ENCODE measurements around the gene CCR7. TPM values are rescaled to one million over a fixed set of nuclear protein-coding genes. Genes with fewer than 3 reads are reported as not detected.

Gene CCR7
- total RNA-seq, 2 donors from 2014 or later = 0.53 TPM; not detected in 1

DNA sequence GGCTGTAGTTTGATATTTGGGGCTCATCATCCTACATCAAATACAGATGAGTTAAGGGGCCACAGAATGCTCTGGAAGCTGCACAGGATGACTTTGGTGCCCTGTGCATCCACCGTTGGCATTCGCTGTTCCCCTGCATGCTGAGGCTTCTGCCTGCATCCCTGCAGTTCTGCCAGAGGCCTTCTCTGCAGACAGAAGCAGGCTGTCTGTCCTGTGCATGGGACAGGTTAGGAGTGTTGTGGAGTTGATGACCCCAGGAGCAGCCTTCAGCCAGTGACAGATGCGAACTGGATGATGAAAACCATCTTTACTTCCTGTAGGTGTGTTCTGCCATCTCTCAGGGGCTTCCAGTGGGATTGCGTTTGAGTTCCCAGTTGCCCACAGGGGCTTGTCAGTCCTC is 50.3 kb downstream of the CCR7 start:
- Mint-ChIP-seq H3K4me3 (no peak overlapping the region), H3K4me1 (peaks cover 50% of the 10 kb centered on the region), H3K36me3 (ENCODE audit: low read depth) (no peaks in the 10 kb centered on the region), H3K27me3 (ENCODE audit: insufficient read depth) (peaks cover 7% of the 10 kb centered on the region), H3K9me3 (no peaks in the 10 kb centered on the region), H3K27ac (no peak overlapping the region)
- Histone ChIP-seq H3K4me1 (ENCODE audit: control insufficient read depth, insufficient read depth, low read length) (peaks cover 12% of the 10 kb centered on the region), H3K36me3 (ENCODE audit: control insufficient read depth, insufficient read depth, low read length) (no peaks in the 10 kb centered on the region), H3K27ac (ENCODE audit: low read depth, low read length) (no peak overlapping the region), H3K4me3 (ENCODE audit: low read length) (no peak overlapping the region), H3K9ac (ENCODE audit: extremely low read depth, low read length, poor library complexity, severe bottlenecking) (no peak overlapping the region), H3K9me3 (ENCODE audit: control insufficient read depth, low read length) (no peaks in the 10 kb centered on the region), H3K27me3 (ENCODE audit: control insufficient read depth, insufficient read depth, low read length, poor library complexity, severe bottlenecking) (no peaks in the 10 kb centered on the region)
- 91 to 95% methylated on average over 4 of the region's 4 CpGs for WGBS, 2 experiments (ENCODE audit: insufficient coverage in 1 of 2, insufficient read length in 1 of 2)
- TF ChIP-seq, protein P1, sequence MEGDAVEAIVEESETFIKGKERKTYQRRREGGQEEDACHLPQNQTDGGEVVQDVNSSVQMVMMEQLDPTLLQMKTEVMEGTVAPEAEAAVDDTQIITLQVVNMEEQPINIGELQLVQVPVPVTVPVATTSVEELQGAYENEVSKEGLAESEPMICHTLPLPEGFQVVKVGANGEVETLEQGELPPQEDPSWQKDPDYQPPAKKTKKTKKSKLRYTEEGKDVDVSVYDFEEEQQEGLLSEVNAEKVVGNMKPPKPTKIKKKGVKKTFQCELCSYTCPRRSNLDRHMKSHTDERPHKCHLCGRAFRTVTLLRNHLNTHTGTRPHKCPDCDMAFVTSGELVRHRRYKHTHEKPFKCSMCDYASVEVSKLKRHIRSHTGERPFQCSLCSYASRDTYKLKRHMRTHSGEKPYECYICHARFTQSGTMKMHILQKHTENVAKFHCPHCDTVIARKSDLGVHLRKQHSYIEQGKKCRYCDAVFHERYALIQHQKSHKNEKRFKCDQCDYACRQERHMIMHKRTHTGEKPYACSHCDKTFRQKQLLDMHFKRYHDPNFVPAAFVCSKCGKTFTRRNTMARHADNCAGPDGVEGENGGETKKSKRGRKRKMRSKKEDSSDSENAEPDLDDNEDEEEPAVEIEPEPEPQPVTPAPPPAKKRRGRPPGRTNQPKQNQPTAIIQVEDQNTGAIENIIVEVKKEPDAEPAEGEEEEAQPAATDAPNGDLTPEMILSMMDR (conservative IDR thresholded peaks at IDR 0.05) = no peak
- peak; percentile 49 for DNase-seq

DNA sequence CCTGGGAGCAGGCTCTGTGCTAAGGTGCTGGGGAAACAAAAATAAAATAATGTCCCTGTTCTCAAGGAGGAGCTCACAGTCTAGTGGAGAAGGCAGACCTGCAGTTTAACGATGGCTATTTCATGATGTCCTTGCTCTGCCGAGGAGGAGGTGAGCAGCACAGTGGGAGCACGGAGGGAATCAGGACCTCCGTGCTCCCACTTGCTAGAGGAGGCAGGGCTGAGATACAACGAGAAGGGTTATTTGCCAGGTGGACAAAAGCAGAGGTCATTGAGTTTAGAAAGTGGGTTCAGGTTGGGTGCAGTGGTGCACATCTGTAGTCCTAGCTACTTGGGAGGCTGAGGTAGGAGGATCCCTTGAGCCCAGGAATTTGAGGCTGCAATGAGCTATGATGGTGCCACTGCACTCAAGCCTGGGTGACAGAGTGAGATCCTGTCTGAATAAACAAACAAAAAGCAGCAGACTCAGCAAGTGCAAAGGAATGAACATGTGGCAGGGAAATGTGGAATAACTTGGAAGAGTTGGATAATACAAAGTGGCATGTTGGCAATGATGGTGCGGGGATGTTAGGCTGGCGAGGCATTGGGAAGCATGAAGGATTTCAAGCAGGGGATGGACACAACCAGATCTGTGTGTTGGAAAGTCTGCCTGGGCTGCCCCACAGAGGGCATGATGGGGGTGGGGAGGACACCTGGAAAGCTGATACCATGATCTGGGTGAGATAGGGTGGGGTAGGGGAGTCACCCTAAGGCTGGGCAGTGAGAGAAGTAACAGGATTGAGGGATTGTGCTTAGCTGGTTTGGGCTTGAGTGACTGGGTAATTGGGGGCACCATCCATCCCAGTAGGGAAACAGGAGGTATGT is 51.0 kb downstream of the CCR7 start:
- TF ChIP-seq, protein P1 (conservative IDR thresholded peaks at IDR 0.05) = no peak

DNA sequence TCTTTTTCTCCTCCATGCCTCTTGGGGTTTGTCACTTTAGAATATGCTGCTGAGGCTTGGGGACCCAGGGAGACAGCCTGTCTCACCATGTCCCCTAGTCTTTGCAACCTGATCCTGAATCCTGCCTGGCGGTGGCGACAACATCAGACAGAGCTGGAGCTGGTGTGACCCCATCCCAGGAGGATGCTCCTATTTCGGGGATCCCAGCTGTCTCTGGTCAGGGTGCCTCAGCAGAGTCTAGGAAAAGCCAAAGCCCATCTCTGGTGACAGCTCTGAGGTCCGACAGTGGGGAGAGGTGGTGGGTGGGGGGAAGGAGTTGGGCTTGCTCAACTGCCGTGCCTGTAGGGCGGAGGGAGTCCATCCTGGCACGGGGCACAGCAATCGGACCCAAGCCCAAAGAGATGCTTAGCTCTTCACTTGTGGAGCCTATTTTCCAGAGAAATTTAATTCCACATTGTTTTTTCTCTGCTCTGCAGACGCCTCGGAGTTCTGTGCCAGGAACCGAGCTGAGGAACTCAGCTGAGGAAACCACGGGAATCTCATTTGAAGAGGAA is 53.5 kb downstream of the CCR7 start:
- H3K4me1 ChIP-seq (ENCODE audit: control insufficient read depth, insufficient read depth, low read length) = peaks cover 7% of the 10 kb centered on the region
- Mint-ChIP-seq H3K27me3 (ENCODE audit: insufficient read depth) (peaks cover 7% of the 10 kb centered on the region), H3K4me1 (peaks cover 38% of the 10 kb centered on the region), H3K4me3 (no peak overlapping the region), H3K9me3 (no peaks in the 10 kb centered on the region), H3K27ac (no peak overlapping the region), H3K36me3 (ENCODE audit: low read depth) (no peaks in the 10 kb centered on the region)
- no peaks in the 10 kb centered on the region for H3K36me3 ChIP-seq (ENCODE audit: control insufficient read depth, insufficient read depth, low read length)
- H3K4me3 ChIP-seq (ENCODE audit: low read length) = no peak overlapping the region
- H3K27me3 ChIP-seq (ENCODE audit: control insufficient read depth, insufficient read depth, low read length, poor library complexity, severe bottlenecking) = no peaks in the 10 kb centered on the region
- no peak overlapping the region for H3K9ac ChIP-seq (ENCODE audit: extremely low read depth, low read length, poor library complexity, severe bottlenecking)
- WGBS, 2 experiments (ENCODE audit: insufficient coverage in 1 of 2, insufficient read length in 1 of 2) = 91 to 93% methylated on average over 11 to 12 of the region's 12 CpGs
- TF ChIP-seq, protein P1 (conservative IDR thresholded peaks at IDR 0.05) = no peak
- no peak overlapping the region for H3K27ac ChIP-seq (ENCODE audit: low read depth, low read length)
- no peaks in the 10 kb centered on the region for H3K9me3 ChIP-seq (ENCODE audit: control insufficient read depth, low read length)
- DNase-seq = peak; percentile 49

More for the DNA sequence above, 51.0 kb downstream of the CCR7 start:
- DNase-seq = peak; percentile 38
- no peaks in the 10 kb centered on the region for H3K27me3 ChIP-seq (ENCODE audit: control insufficient read depth, insufficient read depth, low read length, poor library complexity, severe bottlenecking)
- H3K9me3 ChIP-seq (ENCODE audit: control insufficient read depth, low read length) = no peaks in the 10 kb centered on the region
- H3K27me3 Mint-ChIP-seq (ENCODE audit: insufficient read depth) = peaks cover 7% of the 10 kb centered on the region
- peaks cover 13% of the 10 kb centered on the region for H3K4me1 ChIP-seq (ENCODE audit: control insufficient read depth, insufficient read depth, low read length)
- no peak overlapping the region for H3K9ac ChIP-seq (ENCODE audit: extremely low read depth, low read length, poor library complexity, severe bottlenecking)
- H3K36me3 ChIP-seq (ENCODE audit: control insufficient read depth, insufficient read depth, low read length) = no peaks in the 10 kb centered on the region
- no peaks in the 10 kb centered on the region for H3K36me3 Mint-ChIP-seq (ENCODE audit: low read depth)
- WGBS, 2 experiments (ENCODE audit: insufficient coverage in 1 of 2, insufficient read length in 1 of 2) = 95 to 96% methylated on average over 6 to 7 of the region's 7 CpGs
- no peak overlapping the region for H3K27ac ChIP-seq (ENCODE audit: low read depth, low read length)
- H3K27ac Mint-ChIP-seq = no peak overlapping the region
- no peak overlapping the region for H3K4me3 ChIP-seq (ENCODE audit: low read length)
- no peaks in the 10 kb centered on the region for H3K9me3 Mint-ChIP-seq
- peaks cover 53% of the 10 kb centered on the region for H3K4me1 Mint-ChIP-seq
- no peak overlapping the region for H3K4me3 Mint-ChIP-seq

Data from endodermal cell (in vitro differentiated cells).